ENCODE results near the gene CCDC106.

- TF ChIP-seq POLR2AphosphoS5 (IDR thresholded peaks at IDR 0.05; ENCODE audit: borderline replicate concordance, low read depth, low read length), result no peak
- no peak for TF ChIP-seq FOXP2 (optimal IDR thresholded peaks at IDR 0.05; ENCODE audit: control extremely low read depth, extremely low read length, insufficient read depth)
Observed at GRCh38 chr19:55667958-55668357, 19.9 kb downstream of the CCDC106 start.
